ENCODE results near the gene NCCRP1. TPM values are rescaled to one million over a fixed set of nuclear protein-coding genes. Genes with fewer than 3 reads are reported as not detected.

NCCRP1 gene
- total and polyA plus RNA-seq, 4 donors, result not detected

GRCh38 chr19:39197808-39198207 lies 1.0 kb downstream of the NCCRP1 start (continued):
- TF ChIP-seq ATF3 (IDR thresholded peaks at IDR 0.05), result no peak
- no peak for TF ChIP-seq NR2F2 (IDR thresholded peaks at IDR 0.05)
- no peak for TF ChIP-seq RAD21 (IDR thresholded peaks at IDR 0.05)

GRCh38 chr19:39199025-39199424 lies 2.3 kb downstream of the NCCRP1 start:
- peaks cover 0 to 8% (median 2%) of the 10 kb centered on the region in 4 donors for H3K4me1 ChIP-seq (ENCODE audit: control insufficient read depth in 4 of 4, insufficient read depth in 4 of 4, low read length in 3 of 4)
- H3K27ac ChIP-seq (ENCODE audit: low read depth in 1 of 2, low read length in 2 of 2), result no peak overlapping the region
- no peak for DNase-seq (ENCODE audit: low spot score)
- no peak overlapping the region for H3K4me3 ChIP-seq (ENCODE audit: low read depth in 1 of 3, low read length in 3 of 3)
- H3K9ac ChIP-seq (ENCODE audit: low read depth in 1 of 2, low read length in 2 of 2), result no peak overlapping the region
- H3K27me3 ChIP-seq (ENCODE audit: control insufficient read depth in 4 of 4, insufficient read depth in 4 of 4, low read length in 3 of 4), result peaks cover 2 to 20% (median 5%) of the 10 kb centered on the region in 4 donors
- no peaks in the 10 kb centered on the region for H3K9me3 ChIP-seq (ENCODE audit: control insufficient read depth in 4 of 4, low read length in 3 of 4)
- no peaks in the 10 kb centered on the region for H3K36me3 ChIP-seq (ENCODE audit: control insufficient read depth in 4 of 4, insufficient read depth in 3 of 4, low read depth in 1 of 4, low read length in 3 of 4)
- 43% methylated on average over 11 of the region's 11 CpGs for WGBS
- no peak for TF ChIP-seq CTCF (IDR thresholded peaks at IDR 0.05; ENCODE audit: low read depth, low read length, missing input control)
- TF ChIP-seq ZBTB33 (IDR thresholded peaks at IDR 0.05), result no peak
- TF ChIP-seq RAD21 (IDR thresholded peaks at IDR 0.05), result no peak
- no peak for TF ChIP-seq NR2F2 (IDR thresholded peaks at IDR 0.05)
- no peak for TF ChIP-seq ATF3 (IDR thresholded peaks at IDR 0.05)
- no peak for TF ChIP-seq FOXA2 (IDR thresholded peaks at IDR 0.05)
- TF ChIP-seq MAX (IDR thresholded peaks at IDR 0.05), result no peak

- peaks cover 2 to 20% (median 6%) of the 10 kb centered on the region in 4 donors for H3K27me3 ChIP-seq (ENCODE audit: control insufficient read depth in 4 of 4, insufficient read depth in 4 of 4, low read length in 3 of 4)
- TF ChIP-seq MAX (IDR thresholded peaks at IDR 0.05), result no peak
- TF ChIP-seq ZBTB33 (IDR thresholded peaks at IDR 0.05), result no peak
- no peak for TF ChIP-seq FOXA1 (IDR thresholded peaks at IDR 0.05)
- no peak for TF ChIP-seq GABPA (IDR thresholded peaks at IDR 0.05 in 1 of 2, conservative IDR thresholded peaks at IDR 0.05 in 1 of 2)
- no peak for TF ChIP-seq RXRA (IDR thresholded peaks at IDR 0.05)
- no peak for TF ChIP-seq JUND (IDR thresholded peaks at IDR 0.05)
- H3K9me3 ChIP-seq (ENCODE audit: control insufficient read depth in 4 of 4, low read length in 3 of 4), result no peaks in the 10 kb centered on the region
- H3K4me1 ChIP-seq (ENCODE audit: control insufficient read depth in 4 of 4, insufficient read depth in 4 of 4, low read length in 3 of 4), result peaks cover 0 to 8% (median 2%) of the 10 kb centered on the region in 4 donors
- H3K4me3 ChIP-seq (ENCODE audit: low read depth in 1 of 3, low read length in 3 of 3), result no peak overlapping the region
- DNase-seq (ENCODE audit: low spot score), result no peak
- 82% methylated on average over 32 of the region's 32 CpGs for WGBS
- no peak overlapping the region for H3K27ac ChIP-seq (ENCODE audit: low read depth in 1 of 2, low read length in 2 of 2)
- H3K36me3 ChIP-seq (ENCODE audit: control insufficient read depth in 4 of 4, insufficient read depth in 3 of 4, low read depth in 1 of 4, low read length in 3 of 4), result no peaks in the 10 kb centered on the region
- no peak overlapping the region for H3K9ac ChIP-seq (ENCODE audit: low read depth in 1 of 2, low read length in 2 of 2)
These were observed 3.5 kb downstream of the NCCRP1 start for GRCh38 chr19:39200066-39200802.

All from liver (tissue), 9 donors.